HCT116 (cell line): ENCODE data around the gene GPHN. TPM values are rescaled to one million over a fixed set of nuclear protein-coding genes. Genes with fewer than 3 reads are reported as not detected.

ENCODE experiments used
- ATAC-seq: fragments of 200-7000 bp; cut with Tn5 transposase; 2 replicates; pipeline ENCODE4 v1.9.1; 2020; ENCODE audit warnings: mild to moderate bottlenecking, moderate library complexity
- BruUV-seq: library from RNA; stranded (reverse); fragments of 400-500 nt; replicated peaks from 2 replicates; lab custom pipeline; 2021; lab: Mats Ljungman, UMichigan
- CTCF ChIA-PET: fragments of 300-600 bp; sonication (Branson Sonifier 250); formaldehyde crosslinking; loops from one replicate; lab custom pipeline; 2021; ENCODE audit warnings: antibody characterized with exemption; lab: Charles Lee
- POLR2A ChIA-PET: fragments of 300-600, 350-600 bp; sonication (Branson Sonifier 250); formaldehyde crosslinking; loops from one replicate; lab custom pipeline; 2021; ENCODE audit warnings: antibody characterized with exemption; lab: Charles Lee
- RAD21 ChIA-PET, 2 experiments: fragments of 300-600 bp; sonication (Branson Sonifier 250); formaldehyde crosslinking; loops; one replicate each; lab custom pipeline; 2023; ENCODE audit warnings: low total read pairs in 2 of 2; ENCODE audit not compliant: uncharacterized antibody in 2 of 2, unreplicated experiment in 2 of 2, low non-redundant PET in 1 of 2; lab: Charles Lee
- DNase-seq: peaks from one replicate; pipeline ENCODE4 v3.0.0-alpha.2; 2010; ENCODE audit warnings: low read depth, low spot score
- H2AFZ ChIP-seq: fragments of 200-600 bp; shearing (Covaris generic), sonication (generic); 2 replicates; pipeline ENCODE4 v1.6.1; 2017; ENCODE audit warnings: low read depth, mixed run types, mixed read lengths, antibody characterized with exemption, low read length; ENCODE audit not compliant: poor library complexity, severe bottlenecking
- H3K27ac ChIP-seq: 2 replicates; pipeline ENCODE4 v1.5.1; 2012; ENCODE audit warnings: low read depth, low read length
- H3K27me3 ChIP-seq: fragments of 200-600 bp; sonication (generic); 2 replicates; pipeline ENCODE4 v1.6.1; 2016; ENCODE audit warnings: mixed run types, low read length, mixed read lengths; ENCODE audit not compliant: insufficient read depth
- H3K36me3 ChIP-seq, 2 experiments: fragments of 200-500 bp in 1 of 2; fragments of 200-600 bp in 1 of 2; sonication (Bioruptor generic) in 1 of 2; sonication (generic) in 1 of 2; 2 replicates each; pipeline versions ENCODE4 v1.5.1 to v1.6.1; 2014 to 2016; ENCODE audit warnings: low read length in 2 of 2, inconsistent platforms in 1 of 2, mixed read lengths in 1 of 2, mixed run types in 1 of 2; ENCODE audit not compliant: insufficient read depth in 2 of 2, control insufficient read depth in 1 of 2
- H3K4me1 ChIP-seq, 2 experiments: fragments of 200-600 bp in 1 of 2; sonication (generic) in 1 of 2; 2 replicates each; pipeline versions ENCODE4 v1.5.1 to v1.6.1; 2012 to 2017; ENCODE audit warnings: low read length in 2 of 2, inconsistent platforms in 1 of 2, mild to moderate bottlenecking in 1 of 2, mixed read lengths in 1 of 2, mixed run types in 1 of 2, moderate library complexity in 1 of 2; ENCODE audit not compliant: insufficient read depth in 2 of 2, control insufficient read depth in 1 of 2
- H3K4me2 ChIP-seq: fragments of 200-600 bp; sonication (generic); 2 replicates; pipeline ENCODE4 v1.6.1; 2017; ENCODE audit warnings: mixed run types, low read length, mixed read lengths
- H3K4me3 ChIP-seq, 2 experiments: fragments of 200-600 bp in 1 of 2; sonication (generic) in 1 of 2; replicated peaks in 1 of 2; 2 replicates each; pipeline ENCODE4 v1.5.1; 2011 to 2016; ENCODE audit warnings: low read length in 2 of 2, control low read depth in 1 of 2, low read depth in 1 of 2, mild to moderate bottlenecking in 1 of 2, mixed read lengths in 1 of 2, mixed run types in 1 of 2
- H3K79me2 ChIP-seq: fragments of 200-600 bp; sonication (generic); 2 replicates; pipeline ENCODE4 v1.6.1; 2017; ENCODE audit warnings: mild to moderate bottlenecking, mixed run types, low read length, moderate library complexity, mixed read lengths; ENCODE audit not compliant: insufficient read depth
- H3K9ac ChIP-seq: fragments of 200-600 bp; sonication (generic); 2 replicates; pipeline ENCODE4 v1.6.1; 2016; ENCODE audit warnings: low read length, mixed read lengths
- H3K9me2 ChIP-seq: fragments of 200-600 bp; sonication (generic), shearing (Covaris generic); 2 replicates; pipeline ENCODE4 v1.6.1; 2017; ENCODE audit warnings: mixed run types, mild to moderate bottlenecking, moderate library complexity; ENCODE audit not compliant: insufficient read depth
- H3K9me3 ChIP-seq, 2 experiments: fragments of 200-500 bp in 1 of 2; fragments of 200-600 bp in 1 of 2; sonication (Bioruptor generic) in 1 of 2; sonication (generic) in 1 of 2; 2 replicates each; pipeline ENCODE4 v1.6.1; 2014 to 2017; ENCODE audit warnings: low read length in 2 of 2, mixed read lengths in 2 of 2, inconsistent platforms in 1 of 2, low read depth in 1 of 2, mild to moderate bottlenecking in 1 of 2, mixed run types in 1 of 2, moderate library complexity in 1 of 2; ENCODE audit not compliant: control insufficient read depth in 1 of 2, insufficient read depth in 1 of 2
- H4K20me1 ChIP-seq: fragments of 200-600 bp; sonication (generic), shearing (Covaris generic); 2 replicates; pipeline ENCODE4 v1.6.1; 2017; ENCODE audit warnings: mixed run types, mild to moderate bottlenecking, moderate library complexity; ENCODE audit not compliant: insufficient read depth
- CBX3 ChIP-seq: IDR thresholded peaks from 2 replicates; pipeline ENCODE4 v1.6.1; 2012; ENCODE audit warnings: low read depth
- CEBPB ChIP-seq: IDR thresholded peaks from 2 replicates; pipeline ENCODE4 v1.6.1; 2012; ENCODE audit warnings: low read depth
- CTCF ChIP-seq, 3 experiments: fragments of 200-600 bp in 1 of 3; sonication (generic) in 1 of 3; IDR thresholded peaks in 2 of 3; conservative IDR thresholded peaks in 1 of 3; 2 replicates each; pipeline ENCODE4 v1.5.1; 2012 to 2017; ENCODE audit warnings: low read depth in 2 of 3, low read length in 2 of 3, antibody characterized with exemption in 1 of 3, borderline replicate concordance in 1 of 3, control low read depth in 1 of 3, mild to moderate bottlenecking in 1 of 3, mixed read lengths in 1 of 3, mixed run types in 1 of 3, moderate library complexity in 1 of 3; ENCODE audit not compliant: insufficient read depth in 1 of 3
- EGR1 ChIP-seq: IDR thresholded peaks from 2 replicates; pipeline ENCODE4 v1.6.1; 2012; ENCODE audit warnings: low read depth
- ELF1 ChIP-seq: IDR thresholded peaks from 2 replicates; pipeline ENCODE4 v1.6.1; 2012; ENCODE audit warnings: low read depth, borderline replicate concordance
- EZH2 ChIP-seq: fragments of 200-600 bp; sonication (generic); IDR thresholded peaks from 2 replicates; pipeline ENCODE4 v1.6.1; 2017; ENCODE audit warnings: antibody characterized with exemption, mixed run types
- EZH2phosphoT487 ChIP-seq: fragments of 200-600 bp; IDR thresholded peaks from 2 replicates; pipeline ENCODE4 v1.6.1; 2018; ENCODE audit warnings: antibody characterized with exemption, borderline replicate concordance
- JUND ChIP-seq: IDR thresholded peaks from 2 replicates; pipeline ENCODE4 v1.6.1; 2012
- POLR2AphosphoS5 ChIP-seq: IDR thresholded peaks from 2 replicates; pipeline ENCODE4 v1.6.1; 2011; ENCODE audit warnings: mild to moderate bottlenecking, low read depth, low read length, moderate library complexity
- RAD21 ChIP-seq: IDR thresholded peaks from 2 replicates; pipeline ENCODE4 v1.6.1; 2012; ENCODE audit warnings: low read depth, mild to moderate bottlenecking
- REST ChIP-seq: IDR thresholded peaks from 2 replicates; pipeline ENCODE4 v1.6.1; 2012; ENCODE audit warnings: low read depth
- SIN3A ChIP-seq: IDR thresholded peaks from 2 replicates; pipeline ENCODE4 v1.6.1; 2012; ENCODE audit warnings: low read depth
- SP1 ChIP-seq: IDR thresholded peaks from 2 replicates; pipeline ENCODE4 v1.6.1; 2012; ENCODE audit warnings: low read depth
- TCF7L2 ChIP-seq: IDR thresholded peaks from 2 replicates; pipeline ENCODE4 v1.7.0; 2011; ENCODE audit warnings: borderline replicate concordance, inconsistent platforms; ENCODE audit not compliant: insufficient read depth, insufficient read length; ENCODE audit errors: extremely low read depth
- ZBTB33 ChIP-seq: IDR thresholded peaks from 2 replicates; pipeline ENCODE4 v1.6.1; 2011; ENCODE audit warnings: mild to moderate bottlenecking, low read length, moderate library complexity; ENCODE audit not compliant: insufficient replicate concordance; ENCODE audit errors: extremely low read depth
- ZFX ChIP-seq: fragments of 450-650 bp; IDR thresholded peaks from 2 replicates; pipeline ENCODE4 v1.6.1; 2017
- intact Hi-C: fragments of 100-400 bp; cut with micrococcal nuclease; formaldehyde crosslinking; loops from 2 replicates; pipeline ENCODE4 v1.10.0; 2022
- total RNA-seq: library from RNA; stranded (reverse); gene quantifications from one replicate; pipeline ENCODE4 v1.2.1, GENCODE V29; 2021; ENCODE audit not compliant: unreplicated experiment

GPHN gene
- total RNA-seq, 1 experiment from 2014 or later, result 43.8 TPM

GRCh38 chr14:67018720-67019119, 510.8 kb downstream of the GPHN start:
- BruUV-seq, result no TSS peak
- RAD21 ChIA-PET, result no interaction called here
- POLR2A ChIA-PET, result no interaction called here
- Histone ChIP-seq H3K9me3 (no peaks in the 10 kb centered on the region), H3K9ac (no peak overlapping the region), H2AFZ (no peak overlapping the region), H3K4me1 (no peaks in the 10 kb centered on the region), H4K20me1 (no peaks in the 10 kb centered on the region), H3K27ac (no peak overlapping the region), H3K9me2 (no peaks in the 10 kb centered on the region), H3K27me3 (no peaks in the 10 kb centered on the region), H3K36me3 (no peaks in the 10 kb centered on the region), H3K4me3 (no peak overlapping the region), H3K79me2 (no peaks in the 10 kb centered on the region), H3K4me2 (no peak overlapping the region)
- DNase-seq (no peak), ATAC-seq (no peak)
- intact Hi-C loops, result no loop called here
- TF ChIP-seq ZBTB33, result no peak
- TF ChIP-seq SP1, result no peak
- no peak for TF ChIP-seq EGR1
- TF ChIP-seq CBX3, result no peak
- TF ChIP-seq EZH2, result no peak
- TF ChIP-seq REST, result no peak
- TF ChIP-seq TCF7L2, result no peak
- no peak for TF ChIP-seq EZH2phosphoT487
- TF ChIP-seq SIN3A, result no peak
- TF ChIP-seq RAD21, result no peak
- TF ChIP-seq POLR2AphosphoS5, result no peak
- TF ChIP-seq CEBPB, result no peak
- no peak for TF ChIP-seq JUND
- no peak for TF ChIP-seq CTCF (IDR thresholded peaks at IDR 0.05 in 2 of 3, conservative IDR thresholded peaks at IDR 0.05 in 1 of 3; ENCODE audit: borderline replicate concordance in 1 of 3, insufficient read depth in 1 of 3, low read depth in 2 of 3, low read length in 2 of 3)
- TF ChIP-seq ZFX, result no peak
- TF ChIP-seq ELF1, result no peak
- CTCF ChIA-PET, result no interaction called here
